Dedifferentiated amniotic fluid mesenchymal stem cell (primary cell): Measurements from ENCODE around the gene EIF4E2.
"Not testable (repeated sequence)": the region's sequence is repeated elsewhere in the genome, so short reads cannot be mapped to it uniquely, and the experiment has no call there.

Experiments
- DNase-seq: peaks from one replicate; pipeline ENCODE4 v3.0.0-alpha.2; 2016; ENCODE audit errors: extremely low spot score

The EIF4E2 gene

DNA sequence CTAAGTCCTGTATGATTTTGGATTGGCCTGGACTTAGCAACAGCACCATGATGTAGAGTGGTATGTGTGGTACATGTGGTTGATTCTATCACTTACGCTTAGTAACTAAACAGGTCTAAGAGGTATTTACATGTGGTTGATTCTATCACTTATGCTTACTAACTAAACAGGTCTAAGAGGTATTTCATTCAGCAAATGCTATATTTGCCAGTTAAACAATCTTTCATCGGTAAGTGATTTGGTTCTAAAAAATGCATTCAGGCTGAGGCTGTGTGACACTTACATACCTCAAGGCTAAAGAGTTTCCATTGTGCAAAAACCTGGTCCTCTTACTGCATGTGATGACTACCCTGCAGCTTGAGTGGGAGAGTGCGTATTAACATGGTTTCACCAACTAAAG, 13.1 kb downstream of the EIF4E2 start:
- DNase-seq, result no peak

DNA sequence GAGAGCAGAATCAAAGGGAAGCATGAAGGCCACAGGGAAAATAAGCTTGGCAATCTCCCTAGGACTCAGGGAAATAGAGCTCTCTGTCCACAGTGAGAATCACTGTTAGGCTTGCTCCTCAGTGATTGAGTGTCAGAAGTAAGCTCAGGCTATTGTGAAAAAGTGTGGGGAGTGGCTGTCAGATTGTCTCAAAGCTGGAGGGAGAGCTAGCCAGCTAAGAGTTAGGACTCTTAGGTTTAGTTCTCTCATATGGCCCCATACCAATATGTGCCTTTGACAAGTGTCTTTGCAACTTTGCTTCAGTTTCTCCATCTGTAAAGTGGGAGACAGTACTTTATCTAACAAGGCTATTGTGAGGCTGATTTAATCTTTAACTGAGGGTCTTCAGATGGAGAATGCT, 17.2 kb downstream of the EIF4E2 start:
- DNase-seq, result no peak

DNA sequence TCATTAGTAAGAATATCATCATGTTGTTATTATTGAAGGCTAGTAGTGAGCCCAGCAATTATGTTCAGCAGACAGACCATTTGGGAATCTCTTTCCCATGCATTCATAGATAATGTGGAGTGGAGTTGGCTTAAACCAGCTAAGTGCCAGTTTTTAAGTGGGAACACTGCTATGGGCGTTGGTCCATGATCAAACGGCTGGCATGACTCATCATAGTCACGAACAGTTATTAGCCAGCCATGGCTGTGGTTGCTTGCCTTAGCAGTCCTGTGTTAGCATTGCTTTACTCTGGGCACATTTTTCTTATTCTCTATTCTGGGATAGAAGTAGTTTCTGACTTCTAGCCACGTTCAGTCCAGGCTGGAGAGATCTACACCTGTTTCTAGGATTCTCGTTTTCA, 17.7 kb downstream of the EIF4E2 start:
- DNase-seq, result peak; percentile 86

DNA sequence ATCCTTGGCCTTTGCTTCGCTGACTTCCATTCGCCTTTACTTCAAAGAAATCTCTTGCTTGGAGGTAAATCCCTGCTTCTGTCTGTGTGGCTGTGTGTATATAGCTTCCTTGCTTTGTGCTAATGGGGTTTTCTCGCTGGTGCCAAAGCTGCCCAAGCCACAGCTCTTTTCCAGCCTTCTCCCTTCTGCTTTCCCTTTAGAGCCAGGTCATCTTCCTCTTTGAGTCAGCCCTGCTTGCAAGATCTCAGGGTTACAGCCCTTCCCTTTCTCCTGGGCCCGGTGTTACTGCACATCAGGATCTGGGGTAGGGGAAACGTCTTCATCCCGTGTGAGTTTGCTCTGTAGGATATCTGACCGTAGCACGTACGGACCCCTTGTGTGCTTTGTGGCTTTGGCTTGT, 19.1 kb downstream of the EIF4E2 start:
- DNase-seq, result no peak

DNA sequence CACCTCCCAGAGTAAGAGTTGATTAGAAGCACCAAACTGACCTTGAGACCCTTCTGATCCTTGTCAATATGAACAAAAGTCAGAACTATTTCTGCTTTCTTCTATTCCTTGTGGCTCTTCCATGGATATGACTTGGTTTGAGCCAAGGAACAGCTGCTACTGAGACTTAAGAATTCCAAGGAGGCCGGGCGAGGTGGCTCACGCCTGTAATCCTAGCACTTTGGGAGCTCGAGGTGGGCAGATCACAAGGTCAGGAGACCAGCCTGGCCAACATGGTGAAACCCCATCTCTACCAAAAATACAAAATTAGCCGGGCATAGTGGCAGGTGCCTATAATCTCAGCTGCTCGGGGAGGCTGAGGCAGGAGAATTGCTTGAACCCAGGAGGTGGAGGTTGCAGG, 20.0 kb downstream of the EIF4E2 start:
- not testable (repeated sequence) for DNase-seq

DNA sequence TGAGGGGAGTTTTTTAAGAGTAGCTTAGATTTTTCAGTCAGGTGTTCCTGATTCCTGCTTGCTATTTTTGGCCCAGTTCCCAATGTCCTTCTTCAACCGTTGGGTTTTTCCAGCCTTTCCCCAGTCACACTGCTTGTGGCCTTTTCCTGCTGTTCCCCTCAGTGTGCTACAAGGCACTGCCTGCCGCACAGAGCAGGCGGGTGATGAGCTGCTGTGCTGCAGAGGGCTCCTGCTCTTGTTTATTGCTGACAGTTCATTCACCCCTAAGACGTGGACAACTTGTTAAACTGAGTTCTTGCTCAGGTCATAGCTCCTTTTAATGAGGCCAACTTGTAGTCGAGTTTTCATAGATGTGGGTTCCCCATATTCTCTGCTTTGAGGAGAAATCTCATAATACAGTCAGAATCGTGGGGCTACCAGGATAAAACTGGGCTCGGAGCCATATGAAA, 20.6 kb downstream of the EIF4E2 start:
- DNase-seq, result no peak

DNA sequence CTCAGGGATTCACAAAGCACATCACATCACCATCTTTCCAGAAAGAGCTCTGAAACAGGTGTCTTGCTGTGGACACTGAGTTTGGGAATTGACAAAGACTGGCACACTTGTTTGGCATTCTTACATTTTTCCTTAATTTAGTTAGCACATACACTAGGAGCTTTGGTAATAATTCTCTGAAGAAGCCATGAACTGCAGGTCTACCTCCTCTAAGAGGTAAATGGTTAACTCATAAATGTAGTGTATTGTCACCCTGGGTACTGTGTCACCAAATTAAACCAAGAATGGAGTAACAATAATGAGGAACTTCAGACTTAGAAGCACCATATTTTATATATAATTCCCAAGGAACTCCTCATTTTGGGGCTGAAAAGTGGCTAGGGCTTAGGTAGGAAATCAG, 22.6 kb downstream of the EIF4E2 start:
- no peak for DNase-seq

DNA sequence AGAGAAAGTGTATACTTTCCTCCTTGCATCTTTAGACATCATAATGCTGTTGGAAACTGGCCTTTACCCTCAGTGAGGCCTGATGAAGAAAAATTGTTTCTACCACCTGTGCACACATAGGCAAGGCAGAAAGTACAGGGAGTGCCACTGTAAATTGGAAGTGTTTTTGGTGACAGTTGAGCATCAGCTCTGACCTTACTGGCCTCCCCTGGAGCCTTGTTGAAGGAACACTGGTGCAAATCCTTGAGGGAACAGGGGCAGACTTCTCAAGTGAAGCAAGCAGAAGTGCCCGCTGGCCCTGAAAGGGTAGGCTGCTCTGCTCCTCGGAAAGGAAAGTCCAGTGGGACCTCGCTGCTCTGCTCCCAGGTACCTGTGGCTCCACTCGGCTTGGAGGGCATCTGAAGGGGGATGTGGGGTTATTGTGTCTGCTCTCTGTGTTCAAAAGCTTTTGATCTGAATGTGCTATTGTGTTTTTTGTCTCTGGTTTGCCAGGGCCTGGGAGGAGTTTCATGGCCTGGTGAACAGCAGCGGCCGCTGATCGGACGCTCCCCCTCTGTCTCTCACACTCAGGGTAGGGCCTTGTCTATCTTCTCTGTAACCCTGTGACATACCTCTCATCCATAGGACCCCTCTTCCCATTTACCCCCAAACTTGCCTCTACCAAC, 23.4 kb downstream of the EIF4E2 start:
- DNase-seq, result no peak

DNA sequence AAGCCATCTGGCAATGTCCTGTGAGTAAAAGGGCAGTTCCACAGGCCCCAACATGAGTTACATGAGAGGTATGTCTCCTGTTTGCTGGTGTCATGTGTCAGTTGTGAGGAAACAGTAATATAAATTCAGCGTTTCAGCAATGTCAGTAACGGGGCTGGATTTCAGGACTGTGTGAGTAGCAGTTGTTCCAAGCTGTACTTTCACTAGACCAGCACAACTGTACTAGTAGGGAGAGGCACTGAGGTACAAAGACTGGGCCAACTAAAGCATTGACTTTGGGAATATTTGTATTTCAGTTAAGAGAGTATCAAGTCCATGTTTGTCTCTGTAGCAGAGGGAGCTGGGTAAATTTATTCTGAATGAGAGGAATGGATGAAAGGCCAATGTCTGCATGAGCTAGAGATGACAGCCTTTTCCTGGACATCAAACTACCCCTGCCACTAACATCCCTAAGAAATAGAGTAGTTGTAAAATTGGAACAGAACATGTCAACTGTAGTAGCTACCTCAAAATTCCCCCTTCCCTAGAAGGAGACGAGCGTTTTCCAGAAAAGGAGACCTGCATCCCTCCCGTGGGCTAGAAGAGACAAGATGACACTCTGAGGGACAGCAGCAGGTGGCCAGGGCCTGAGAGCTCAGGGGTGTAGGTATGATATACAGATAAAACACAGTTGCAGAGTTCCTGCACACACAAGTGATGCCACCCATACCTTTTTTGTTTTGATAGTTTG, 24.4 kb downstream of the EIF4E2 start:
- DNase-seq, result peak; percentile 82

DNA sequence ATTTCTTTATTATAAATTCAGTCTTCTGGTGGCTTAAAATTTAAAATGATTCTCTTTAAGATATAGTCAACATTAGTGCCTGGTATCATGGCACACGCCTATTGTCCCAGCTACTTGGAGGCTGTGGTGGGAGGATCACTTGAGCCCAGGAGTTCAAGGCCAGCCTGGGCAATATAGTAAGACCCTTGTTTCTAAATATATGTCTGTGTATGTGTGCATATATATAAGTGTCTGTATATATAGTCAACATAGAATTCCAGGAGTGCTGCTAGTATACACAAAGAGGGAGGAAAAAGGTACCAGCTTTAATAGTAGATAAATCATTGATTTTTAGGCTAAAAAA, 24.9 kb downstream of the EIF4E2 start:
- DNase-seq, result no peak

DNA sequence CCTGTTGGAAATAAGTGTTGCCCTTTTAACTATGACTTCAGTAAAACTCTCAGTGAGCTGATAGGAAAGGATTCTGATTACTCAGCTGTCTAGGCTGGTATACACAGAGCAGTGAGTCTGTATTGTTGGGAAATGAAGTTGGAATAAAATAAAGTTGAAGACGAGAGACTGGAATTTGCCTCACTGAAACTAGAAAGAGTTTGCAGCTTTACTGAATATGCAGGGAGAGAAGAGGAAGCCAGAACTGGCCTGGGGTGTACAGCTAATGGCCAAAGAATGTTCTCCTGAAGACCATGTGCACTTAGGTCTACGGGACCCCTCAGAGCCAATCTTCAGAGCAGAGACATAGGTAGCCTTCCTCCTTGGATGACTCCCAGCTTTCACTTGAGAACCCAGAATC, 26.5 kb downstream of the EIF4E2 start:
- peak; percentile 27 for DNase-seq

DNA sequence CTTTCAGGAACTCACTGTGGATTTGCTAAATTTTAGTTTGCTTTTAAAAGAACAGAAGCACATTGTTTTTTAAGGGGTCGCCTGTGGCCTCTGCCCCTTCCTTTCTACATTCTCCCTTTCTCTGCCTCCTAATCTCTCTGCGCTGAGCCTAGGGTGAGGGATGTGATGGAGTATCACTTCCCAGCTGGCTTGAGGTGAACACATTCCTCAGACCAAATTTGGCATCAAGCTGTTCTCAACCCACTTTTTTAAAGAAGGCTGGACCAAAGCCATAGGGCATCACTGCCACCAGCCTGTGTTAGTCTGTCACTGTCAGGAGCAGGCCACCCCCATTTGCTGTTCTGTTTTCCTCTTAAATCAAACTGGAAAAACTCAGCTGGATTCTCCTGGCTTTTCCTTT, 27.4 kb downstream of the EIF4E2 start:
- DNase-seq, result no peak

DNA sequence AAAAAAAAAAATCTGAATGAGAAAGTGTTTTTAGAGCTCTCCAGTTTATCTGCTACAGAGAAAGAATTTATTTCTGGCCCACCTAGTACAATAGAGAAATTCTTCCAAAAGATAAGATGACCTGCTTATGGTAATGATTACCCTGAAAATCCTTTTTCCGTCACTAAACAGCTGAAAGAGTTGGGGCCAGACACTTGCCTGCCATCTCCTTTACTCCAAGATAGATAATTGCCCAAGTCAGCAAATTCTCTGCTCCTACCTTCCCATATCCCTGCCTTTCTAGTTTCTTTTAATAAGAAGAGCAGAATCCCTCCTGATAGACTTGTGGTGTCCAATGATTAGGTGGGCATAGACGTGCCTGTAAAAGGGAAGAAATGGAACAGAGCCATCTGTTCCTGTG, 28.1 kb downstream of the EIF4E2 start:
- DNase-seq, result no peak

DNA sequence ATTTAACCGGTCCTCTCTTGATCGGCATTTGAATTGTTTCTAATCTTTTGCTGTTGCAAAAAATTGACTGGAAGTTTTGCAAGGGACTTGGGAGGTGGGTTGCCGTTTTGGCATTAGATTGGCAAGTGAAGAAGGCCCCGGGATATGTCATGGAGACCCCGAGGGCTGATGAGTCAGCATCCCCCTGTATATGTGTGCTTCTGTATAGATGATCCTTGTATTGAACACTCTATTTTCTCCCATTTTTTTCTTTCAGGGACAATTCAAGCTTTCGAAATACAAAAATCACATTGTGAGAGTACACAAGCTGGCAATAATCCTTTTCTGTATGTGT, 30.1 kb downstream of the EIF4E2 start:
- no peak for DNase-seq

DNA sequence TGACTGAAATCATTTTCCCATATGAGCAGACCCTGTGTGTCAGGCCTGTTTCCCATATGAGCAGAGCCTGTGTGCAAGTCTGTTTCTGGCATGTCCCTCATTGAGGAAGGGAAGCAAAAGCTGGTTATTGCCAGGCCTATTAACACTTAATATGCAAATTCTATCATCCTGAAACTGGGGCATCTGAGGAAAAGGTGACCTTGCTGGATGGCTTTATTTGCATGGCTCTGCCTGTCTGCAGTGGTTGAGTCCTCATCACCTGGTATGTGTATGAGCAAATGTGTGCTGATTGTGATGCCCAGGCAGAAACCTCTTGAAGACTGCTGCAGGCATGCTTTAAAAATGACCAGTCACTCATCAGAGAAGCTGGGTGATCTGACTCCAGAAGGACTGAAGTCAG, 31.2 kb downstream of the EIF4E2 start:
- no peak for DNase-seq

DNA sequence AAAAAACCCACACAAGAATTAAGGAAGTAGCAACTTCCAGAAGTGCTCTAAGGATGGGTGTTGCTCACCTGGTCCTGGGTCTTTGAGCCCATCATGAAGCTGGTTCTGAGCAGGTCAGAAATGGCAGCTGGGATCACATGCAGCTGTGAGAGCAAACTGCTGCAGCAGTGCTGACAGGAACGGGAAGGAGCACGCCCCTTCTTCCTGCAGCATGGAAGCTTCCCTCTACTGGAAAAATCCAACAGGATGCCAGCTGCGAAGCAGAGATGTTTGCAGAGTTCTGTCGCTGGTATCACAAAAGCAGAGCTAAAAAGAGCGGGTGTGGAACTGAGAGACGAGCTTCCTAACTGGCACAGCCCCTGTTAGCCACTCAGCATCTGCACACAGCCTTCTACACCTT, 33.7 kb downstream of the EIF4E2 start:
- DNase-seq, result no peak

DNA sequence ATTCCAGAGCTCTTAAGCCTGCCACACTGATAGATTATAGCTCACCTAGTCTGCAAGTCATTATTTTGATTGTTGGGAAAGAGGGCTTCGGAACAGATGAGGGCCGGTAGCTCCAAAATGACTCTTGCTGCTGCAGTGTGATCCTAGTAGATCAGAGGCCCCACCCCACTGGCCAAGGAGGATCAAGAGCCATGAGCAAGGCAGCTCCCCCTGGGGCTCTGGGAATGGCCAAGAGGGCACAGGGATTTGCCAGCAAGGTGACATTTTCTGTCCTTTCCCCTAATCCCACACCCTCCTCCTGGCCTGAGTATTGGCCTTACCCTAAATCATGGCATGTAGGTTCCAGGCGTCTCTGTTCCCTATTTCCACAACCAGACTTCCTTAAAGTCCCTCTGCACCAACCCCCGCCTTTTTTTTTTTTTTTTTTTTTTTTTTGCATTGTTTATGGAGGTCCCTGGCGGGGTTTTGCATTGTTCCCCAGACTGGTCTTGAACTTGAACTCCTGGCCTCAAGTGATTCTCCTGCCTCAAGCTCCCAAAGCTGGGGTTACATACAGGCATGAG, 36.5 kb downstream of the EIF4E2 start:
- DNase-seq, result no peak

DNA sequence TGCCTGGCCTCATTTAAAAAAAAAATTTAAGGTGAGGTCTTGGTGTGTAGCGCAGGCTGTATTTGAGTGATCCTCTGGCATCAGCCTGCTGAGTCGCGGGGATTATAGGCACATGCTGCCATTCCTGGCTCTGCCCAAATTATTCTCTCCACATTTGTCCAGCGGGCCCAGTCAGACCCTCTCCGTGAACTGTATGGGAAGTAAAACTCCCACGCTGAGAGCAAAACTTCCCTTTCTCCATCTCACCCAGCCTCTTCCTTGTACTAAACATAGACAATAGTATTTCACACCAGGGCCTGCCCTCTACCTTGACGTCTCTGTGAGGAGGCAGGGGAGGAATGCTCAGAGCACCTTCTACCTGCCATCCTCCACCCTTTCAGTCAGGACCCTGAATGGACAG, 37.0 kb downstream of the EIF4E2 start:
- no peak for DNase-seq

DNA sequence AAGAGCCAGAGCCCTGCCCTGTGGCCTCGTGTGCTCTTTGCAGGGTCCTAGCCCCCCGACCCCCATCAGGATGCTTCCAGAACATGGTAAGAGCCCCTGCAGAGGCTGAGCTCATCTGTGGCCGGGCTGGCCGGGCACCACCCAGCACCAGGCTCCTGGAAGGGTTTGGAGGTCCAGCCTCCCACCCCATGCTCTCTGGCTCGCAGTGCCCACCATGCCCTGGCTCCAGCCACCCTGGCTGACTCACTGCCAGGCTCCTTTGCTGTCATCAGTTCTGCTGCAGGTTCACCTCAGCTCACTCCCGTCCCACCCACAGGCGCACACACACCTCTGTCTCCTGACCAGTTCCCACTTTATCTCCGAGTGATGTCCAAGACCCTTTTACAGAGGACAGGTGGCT, 37.5 kb downstream of the EIF4E2 start:
- DNase-seq, result no peak

DNA sequence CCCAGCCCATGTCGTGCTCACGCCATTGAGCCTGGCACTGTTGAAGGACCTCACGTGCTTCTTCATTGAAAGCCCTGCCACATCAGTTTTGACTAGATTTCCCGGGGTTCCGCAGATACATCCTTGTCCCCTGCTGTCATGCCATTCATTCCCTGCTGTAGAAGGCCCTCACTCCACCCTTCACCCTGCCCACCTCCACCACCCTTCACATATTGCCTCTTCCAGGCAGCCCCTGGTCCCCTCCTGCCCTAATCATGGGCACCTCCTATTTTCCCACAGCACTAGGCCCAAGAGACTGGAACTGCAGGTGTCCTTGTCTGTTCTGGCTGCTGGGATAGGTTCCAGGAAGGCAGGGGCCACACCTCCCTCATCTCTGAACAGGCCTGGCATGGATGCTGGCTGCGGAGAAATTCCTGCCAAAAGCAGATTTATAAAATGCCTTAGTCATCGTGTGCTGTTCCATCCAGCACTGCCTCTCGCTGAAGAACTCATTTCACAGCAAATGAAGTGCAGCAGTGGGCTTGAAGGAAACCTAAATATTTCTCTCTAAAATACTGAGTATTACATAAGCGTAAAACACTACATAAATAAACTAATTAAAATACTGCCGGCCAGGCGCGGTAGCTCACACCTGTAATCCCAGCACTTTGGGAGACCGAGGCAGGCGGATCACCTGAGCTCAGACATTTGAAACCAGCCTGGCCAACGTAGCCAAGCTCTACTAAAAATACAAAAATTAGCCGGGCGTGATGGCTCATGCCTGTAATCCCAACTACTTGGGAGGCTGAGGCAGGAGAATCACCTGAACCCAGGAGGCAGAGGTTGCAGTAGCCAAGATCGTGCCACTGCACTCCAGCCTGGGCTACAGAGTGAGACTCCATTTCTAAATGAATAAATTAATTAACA, 38.4 kb downstream of the EIF4E2 start:
- DNase-seq, result peak; percentile 87

DNA sequence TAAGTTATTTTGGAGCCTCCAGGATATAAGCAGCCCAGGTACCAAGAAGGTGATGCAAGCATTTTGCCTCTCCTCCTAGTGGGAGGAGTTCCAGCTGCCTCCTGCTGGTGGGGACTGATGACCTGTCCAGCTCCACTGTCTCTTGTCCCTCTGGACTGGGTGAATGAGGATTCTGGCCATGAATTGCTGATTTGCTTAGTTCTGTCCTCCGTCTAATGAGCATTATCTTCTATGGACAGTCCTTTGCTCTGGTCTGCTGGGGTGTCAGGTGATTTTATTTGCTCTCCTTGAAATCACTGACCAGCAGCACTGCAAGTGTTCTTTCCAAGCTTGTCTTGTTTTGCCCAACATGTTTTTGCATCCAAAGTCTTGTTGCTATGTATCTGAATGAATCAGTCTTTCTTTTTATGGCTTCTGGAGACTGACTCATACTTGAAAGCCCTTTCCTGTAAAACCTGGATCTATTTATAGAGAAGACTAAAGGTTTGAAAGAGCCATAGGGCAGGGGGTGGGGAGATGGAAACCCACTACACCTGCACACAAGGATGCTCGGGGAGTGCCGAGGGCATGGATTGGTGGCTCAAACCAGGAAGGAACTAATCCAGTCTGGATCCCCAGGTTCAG, 42.4 kb downstream of the EIF4E2 start:
- DNase-seq, result peak; percentile 71

DNA sequence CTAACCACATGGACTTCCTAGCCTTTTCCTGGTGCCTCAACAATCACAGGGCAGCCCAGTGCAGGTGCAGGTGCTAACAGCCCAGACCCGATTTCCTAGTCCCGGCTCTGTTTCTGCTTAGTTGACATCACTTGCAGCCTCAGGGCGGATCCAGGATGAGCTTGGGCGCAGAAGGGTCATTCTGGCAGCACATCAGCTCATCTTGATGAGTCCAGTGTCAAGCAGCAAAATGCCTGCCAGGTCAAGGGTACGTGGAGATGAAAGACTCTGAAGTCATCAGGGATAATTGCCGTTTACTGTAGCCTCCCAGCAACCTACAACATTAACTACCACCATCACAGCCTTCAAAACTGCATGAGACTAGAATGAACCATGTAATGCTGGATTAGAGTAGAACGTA, 43.5 kb downstream of the EIF4E2 start:
- DNase-seq, result no peak
